DND-41 (cell line): Measurements from ENCODE around the gene PTCD2.

Experiments
- ATAC-seq: fragments of 200-7000 bp; cut with Tn5 transposase; 3 replicates; pipeline ENCODE4 v1.9.1; 2021; ENCODE audit warnings: low read depth; ENCODE audit not compliant: insufficient read depth
- DNase-seq: peaks from one replicate; pipeline ENCODE4 v3.0.0-alpha.2; 2020
- H2AFZ ChIP-seq: 2 replicates; pipeline ENCODE4 v1.6.0; 2012; ENCODE audit warnings: low read depth, low read length
- H3K27ac ChIP-seq: 2 replicates; pipeline ENCODE4 v1.5.1; 2012; ENCODE audit warnings: low read length, inconsistent platforms
- H3K27me3 ChIP-seq: fragments of 200-600 bp; sonication (generic); 2 replicates; pipeline ENCODE4 v1.6.0; 2012; ENCODE audit warnings: low read length, mild to moderate bottlenecking, inconsistent platforms; ENCODE audit not compliant: insufficient read depth, poor library complexity
- H3K36me3 ChIP-seq: 2 replicates; pipeline ENCODE4 v1.5.1; 2012; ENCODE audit warnings: low read length, inconsistent platforms; ENCODE audit not compliant: insufficient read depth
- H3K4me1 ChIP-seq: 2 replicates; pipeline ENCODE4 v1.5.1; 2012; ENCODE audit warnings: mild to moderate bottlenecking, low read length; ENCODE audit not compliant: insufficient read depth
- H3K4me2 ChIP-seq: 2 replicates; pipeline ENCODE4 v1.6.0; 2012; ENCODE audit warnings: mild to moderate bottlenecking, moderate library complexity, low read length, inconsistent platforms; ENCODE audit not compliant: insufficient read depth
- H3K4me3 ChIP-seq, 2 experiments: fragments of 200-600 bp in 1 of 2; shearing (Covaris generic) in 1 of 2; 2 replicates each; pipeline ENCODE4 v1.5.1; 2012 to 2016; ENCODE audit warnings: inconsistent platforms in 2 of 2, low read length in 2 of 2, mild to moderate bottlenecking in 2 of 2, low read depth in 1 of 2, moderate library complexity in 1 of 2
- H3K79me2 ChIP-seq: 2 replicates; pipeline ENCODE4 v1.6.0; 2012; ENCODE audit warnings: low read length, inconsistent platforms; ENCODE audit not compliant: insufficient read depth
- H3K9ac ChIP-seq: 2 replicates; pipeline ENCODE4 v1.6.0; 2012; ENCODE audit warnings: low read depth, mild to moderate bottlenecking, inconsistent platforms, low read length, moderate library complexity
- H3K9me3 ChIP-seq: 2 replicates; pipeline ENCODE4 v1.5.1; 2012; ENCODE audit warnings: low read length, moderate library complexity, mild to moderate bottlenecking, inconsistent platforms; ENCODE audit not compliant: insufficient read depth, severe bottlenecking
- H4K20me1 ChIP-seq: 2 replicates; pipeline ENCODE4 v1.6.0; 2012; ENCODE audit warnings: low read length; ENCODE audit not compliant: insufficient read depth
- CTCF ChIP-seq: IDR thresholded peaks from 2 replicates; pipeline ENCODE4 v1.5.1; 2012; ENCODE audit warnings: borderline replicate concordance, low read length, moderate library complexity, mild to moderate bottlenecking; ENCODE audit not compliant: poor library complexity, severe bottlenecking; ENCODE audit errors: extremely low read depth
- EZH2 ChIP-seq: IDR thresholded peaks from 3 replicates; pipeline ENCODE4 v1.6.1; 2012; ENCODE audit warnings: borderline replicate concordance, low read depth, mild to moderate bottlenecking, moderate library complexity, low read length, inconsistent platforms; ENCODE audit not compliant: severe bottlenecking

Gene PTCD2

GRCh38 chr5:72390836-72391235, 70.7 kb downstream of the PTCD2 start:
- peaks cover 20% of the 10 kb centered on the region for H3K27me3 ChIP-seq
- no peaks in the 10 kb centered on the region for H3K9me3 ChIP-seq
- no peaks in the 10 kb centered on the region for H3K36me3 ChIP-seq
- no peaks in the 10 kb centered on the region for H4K20me1 ChIP-seq
- H2AFZ ChIP-seq, result no peak overlapping the region
- H3K27ac ChIP-seq, result no peak overlapping the region
- ATAC-seq, result no peak
- no peaks in the 10 kb centered on the region for H3K4me1 ChIP-seq
- H3K4me2 ChIP-seq, result no peak overlapping the region
- TF ChIP-seq CTCF, result no peak
- no peak for DNase-seq
- no peak overlapping the region for H3K4me3 ChIP-seq
- H3K79me2 ChIP-seq, result no peaks in the 10 kb centered on the region
- no peak overlapping the region for H3K9ac ChIP-seq

GRCh38 chr5:72392326-72392733, 72.2 kb downstream of the PTCD2 start:
- H3K36me3 ChIP-seq, result no peaks in the 10 kb centered on the region
- DNase-seq (no peak), ATAC-seq (no peak)
- no peak overlapping the region for H3K4me2 ChIP-seq
- no peak for TF ChIP-seq EZH2
- no peaks in the 10 kb centered on the region for H4K20me1 ChIP-seq
- H3K9ac ChIP-seq, result no peak overlapping the region
- peaks cover 8% of the 10 kb centered on the region for H3K27me3 ChIP-seq
- no peak overlapping the region for H2AFZ ChIP-seq
- no peaks in the 10 kb centered on the region for H3K79me2 ChIP-seq
- H3K4me1 ChIP-seq, result no peaks in the 10 kb centered on the region
- no peak overlapping the region for H3K4me3 ChIP-seq
- H3K27ac ChIP-seq, result no peak overlapping the region
- H3K9me3 ChIP-seq, result no peaks in the 10 kb centered on the region

- DNase-seq (no peak), ATAC-seq (no peak)
- no peaks in the 10 kb centered on the region for H3K79me2 ChIP-seq
- no peaks in the 10 kb centered on the region for H4K20me1 ChIP-seq
- H3K9me3 ChIP-seq, result no peaks in the 10 kb centered on the region
- no peak overlapping the region for H3K4me3 ChIP-seq
- TF ChIP-seq CTCF, result no peak
- no peak for TF ChIP-seq EZH2
- no peak overlapping the region for H3K9ac ChIP-seq
- peaks cover 8% of the 10 kb centered on the region for H3K27me3 ChIP-seq
- no peaks in the 10 kb centered on the region for H3K4me1 ChIP-seq
- no peaks in the 10 kb centered on the region for H3K36me3 ChIP-seq
- H2AFZ ChIP-seq, result no peak overlapping the region
- no peak overlapping the region for H3K27ac ChIP-seq
- no peak overlapping the region for H3K4me2 ChIP-seq
Measured at GRCh38 chr5:72393052-72393451, 72.9 kb downstream of the PTCD2 start.

DNA sequence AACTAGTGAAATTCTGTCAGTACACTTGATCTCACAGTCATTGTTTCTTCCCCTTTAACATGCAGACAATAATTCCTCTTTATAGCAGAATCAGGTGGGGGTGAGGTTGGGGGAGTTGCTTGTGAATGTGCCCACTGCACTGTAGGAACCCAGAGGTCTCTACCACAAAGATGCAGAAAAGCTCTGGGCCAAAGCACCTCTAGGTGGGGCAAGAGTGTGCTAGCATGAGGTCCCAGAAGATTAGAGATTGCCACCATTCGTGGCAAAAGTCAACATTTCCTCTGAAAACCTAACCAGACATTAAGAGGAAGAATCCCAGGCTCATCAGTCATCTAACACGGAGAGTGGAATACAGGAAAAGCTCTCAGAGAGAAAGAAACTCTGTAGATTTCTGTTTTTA, 74.5 kb downstream of the PTCD2 start:
- H3K36me3 ChIP-seq, result no peaks in the 10 kb centered on the region
- no peaks in the 10 kb centered on the region for H3K9me3 ChIP-seq
- peak; percentile 35 for TF ChIP-seq CTCF
- no peak for TF ChIP-seq EZH2
- no peak overlapping the region for H3K4me2 ChIP-seq
- no peak overlapping the region for H2AFZ ChIP-seq
- H3K9ac ChIP-seq, result no peak overlapping the region
- H3K27ac ChIP-seq, result no peak overlapping the region
- no peaks in the 10 kb centered on the region for H4K20me1 ChIP-seq
- ATAC-seq (no peak), DNase-seq (no peak)
- H3K4me1 ChIP-seq, result no peaks in the 10 kb centered on the region
- no peak overlapping the region for H3K4me3 ChIP-seq
- H3K27me3 ChIP-seq, result peaks cover 13% of the 10 kb centered on the region
- H3K79me2 ChIP-seq, result no peaks in the 10 kb centered on the region
